T-cell (primary cell): Measurements from ENCODE around the gene DCUN1D4. TPM values are rescaled to one million over a fixed set of nuclear protein-coding genes. Genes with fewer than 3 reads are reported as not detected.

ENCODE experiments used
- ATAC-seq, 4 experiments: fragments of 200-7000 bp in 3 of 4; fragments of 150-1000 bp in 1 of 4; cut with Tn5 transposase; replicated peaks in 1 of 4; 1 replicate in 3 of 4; 2 replicates in 1 of 4; pipeline ENCODE4 v1.10.0; 2021; ENCODE audit warnings: moderate library complexity in 3 of 4, mild to moderate bottlenecking in 2 of 4, moderate number of reproducible peaks in 1 of 4
- CTCF ChIA-PET, 2 donors: fragments of 300-600 bp; sonication (Branson Sonifier 250); formaldehyde crosslinking; loops; one replicate each; lab custom pipeline; 2022; ENCODE audit warnings: antibody characterized with exemption in 2 of 2; lab: Charles Lee
- POLR2A ChIA-PET, 2 donors: fragments of 300-600 bp; sonication (Branson Sonifier 250); formaldehyde crosslinking; loops; one replicate each; lab custom pipeline; 2022; ENCODE audit warnings: antibody characterized with exemption in 2 of 2; lab: Charles Lee
- DNase-seq, 35 experiments: peaks; one replicate each; pipeline versions ENCODE4 v3.0.0 to v3.0.0-alpha.2; 2013 to 2023
- H3K27ac ChIP-seq: one replicate; pipeline ENCODE4 v1.5.1; 2013; ENCODE audit warnings: low read length
- H3K27me3 ChIP-seq, 2 experiments: replicated peaks in 1 of 2; 1 replicate in 1 of 2; 2 replicates in 1 of 2; pipeline versions ENCODE4 v1.6.1 to v1.7.0; 2013; ENCODE audit warnings: low read length in 1 of 2, mixed read lengths in 1 of 2; ENCODE audit not compliant: control insufficient read depth in 2 of 2, insufficient read depth in 2 of 2; ENCODE audit errors: extremely low read depth in 1 of 2
- H3K36me3 ChIP-seq, 2 donors: 1 replicate in 1 of 2; 2 replicates in 1 of 2; pipeline versions ENCODE4 v1.6.1 to v1.7.0; 2013; ENCODE audit warnings: low read length in 1 of 2; ENCODE audit not compliant: control insufficient read depth in 2 of 2, insufficient read depth in 1 of 2; ENCODE audit errors: extremely low read depth in 1 of 2
- H3K4me1 ChIP-seq, 2 experiments: 1 replicate in 1 of 2; 2 replicates in 1 of 2; pipeline versions ENCODE4 v1.6.1 to v1.7.0; 2013; ENCODE audit warnings: low read length in 2 of 2, mixed read lengths in 1 of 2; ENCODE audit not compliant: insufficient read depth in 2 of 2, control insufficient read depth in 1 of 2; ENCODE audit errors: extremely low read depth in 1 of 2
- H3K4me3 ChIP-seq, 2 donors: 1 replicate in 1 of 2; 2 replicates in 1 of 2; pipeline versions ENCODE4 v1.5.1 to v1.7.0; 2013; ENCODE audit warnings: mild to moderate bottlenecking in 2 of 2, low read length in 1 of 2, moderate library complexity in 1 of 2; ENCODE audit not compliant: control insufficient read depth in 1 of 2; ENCODE audit errors: extremely low read depth in 1 of 2
- H3K9me3 ChIP-seq: 2 replicates; pipeline ENCODE4 v1.7.0; 2013
- H3K27ac Mint-ChIP-seq, 2 donors: one replicate each; pipeline ENCODE4 v1.8.0; 2020 to 2021; ENCODE audit warnings: mild to moderate bottlenecking in 2 of 2, mixed read lengths in 2 of 2
- H3K27me3 Mint-ChIP-seq, 2 donors: one replicate each; pipeline ENCODE4 v1.8.0; 2021 to 2022; ENCODE audit warnings: mixed read lengths in 2 of 2
- H3K36me3 Mint-ChIP-seq: one replicate; pipeline ENCODE4 v1.8.0; 2021; ENCODE audit warnings: mixed read lengths
- H3K4me1 Mint-ChIP-seq, 3 donors: one replicate each; pipeline ENCODE4 v1.8.0; 2020 to 2022; ENCODE audit warnings: mixed read lengths in 3 of 3, mild to moderate bottlenecking in 1 of 3
- H3K4me3 Mint-ChIP-seq, 3 donors: one replicate each; pipeline ENCODE4 v1.8.0; 2020 to 2022; ENCODE audit warnings: mild to moderate bottlenecking in 3 of 3, mixed read lengths in 3 of 3, moderate library complexity in 3 of 3
- H3K9me3 Mint-ChIP-seq, 3 donors: one replicate each; pipeline ENCODE4 v1.8.0; 2020 to 2022; ENCODE audit warnings: mixed read lengths in 3 of 3
- WGBS: methylation state at CpG from one replicate; pipeline ENCODE4 v1.1.5; 2013; ENCODE audit warnings: missing lambda C conversion rate; ENCODE audit not compliant: insufficient coverage; 5-methylcytosine and 5-hydroxymethylcytosine counted together
- total RNA-seq, 35 experiments: library from RNA in 6 of 35; stranded (reverse) in 6 of 35; fragments of 120-200 nt in 1 of 35; gene quantifications; one replicate each; pipeline versions ENCODE4 v1.2.1 to v1.2.4 and lab custom pipeline; 2013 to 2026

DCUN1D4 gene
- total RNA-seq, 5 donors from 2014 or later (not counting 1 experiment from before 2014, with no cell fraction given) = 35.6 to 47.1 (median 37.3) TPM

DNA sequence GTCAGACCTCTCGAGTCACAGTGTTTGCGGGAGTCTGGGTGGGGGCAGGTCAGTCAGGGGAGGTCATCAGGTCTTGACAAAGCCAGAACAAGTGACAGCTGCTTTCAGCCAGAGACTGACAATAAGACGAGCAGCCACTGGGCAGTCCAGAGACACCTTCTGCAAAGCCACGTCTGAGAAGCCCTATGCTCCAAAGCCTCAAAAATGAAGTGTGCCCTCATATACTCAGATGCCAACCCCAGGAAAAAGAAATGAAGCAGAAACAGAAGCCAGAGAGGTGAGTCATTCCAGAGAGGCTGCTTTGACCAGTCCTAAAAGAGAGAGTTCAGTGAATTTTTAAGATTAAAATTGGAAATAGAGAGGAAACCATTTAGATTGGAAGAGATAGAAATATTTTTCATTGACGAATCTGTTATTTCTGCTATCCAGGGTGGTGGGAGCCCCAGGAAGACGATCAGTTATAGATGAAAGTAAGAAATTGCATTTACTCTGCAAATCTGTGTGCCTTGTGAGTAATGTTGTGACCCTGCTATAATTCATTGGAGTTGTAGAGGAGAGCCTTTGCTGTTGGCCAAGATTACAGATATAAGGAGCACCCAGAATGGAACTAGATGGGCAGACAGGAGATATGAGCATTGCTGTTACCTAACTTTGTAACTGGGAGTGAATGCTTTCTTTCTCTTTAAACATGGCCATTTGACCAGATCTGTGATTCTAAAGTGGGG, 99.3 kb downstream of the DCUN1D4 start:
- ATAC-seq (no peak), DNase-seq (no peak)
- Mint-ChIP-seq H3K36me3 (no peaks in the 10 kb centered on the region), H3K4me1 (no peaks in the 10 kb centered on the region), H3K9me3 (peaks cover 3 to 14% (median 4%) of the 10 kb centered on the region in 3 donors), H3K27ac (no peak overlapping the region), H3K4me3 (no peak overlapping the region), H3K27me3 (peaks cover 0 to 2% of the 10 kb centered on the region in 2 donors)
- H3K9me3 ChIP-seq = no peaks in the 10 kb centered on the region
- no peak overlapping the region for H3K27ac ChIP-seq
- POLR2A ChIA-PET = interaction anchor here in 1 of 2 donors (0.6 kb wide), 1 partner anchor 32 kb away, joined by 3 read pairs; no protein-coding TSS in a partner anchor
- H3K27me3 ChIP-seq = peaks cover 0 to 4% of the 10 kb centered on the region in 2 experiments
- no peaks in the 10 kb centered on the region for H3K4me1 ChIP-seq
- H3K36me3 ChIP-seq = no peaks in the 10 kb centered on the region
- CTCF ChIA-PET = no interaction called here
- H3K4me3 ChIP-seq = no peak overlapping the region
- 79% methylated on average over 5 of the region's 6 CpGs for WGBS

- H3K27me3 ChIP-seq = peaks cover 0 to 4% of the 10 kb centered on the region in 2 experiments
- Mint-ChIP-seq H3K9me3 (peaks cover 3 to 14% (median 4%) of the 10 kb centered on the region in 3 donors), H3K36me3 (no peaks in the 10 kb centered on the region), H3K4me1 (no peaks in the 10 kb centered on the region), H3K27ac (no peak overlapping the region), H3K27me3 (peaks cover 0 to 2% of the 10 kb centered on the region in 2 donors), H3K4me3 (no peak overlapping the region)
- no peaks in the 10 kb centered on the region for H3K36me3 ChIP-seq
- H3K27ac ChIP-seq = no peak overlapping the region
- no peaks in the 10 kb centered on the region for H3K4me1 ChIP-seq
- ATAC-seq (no peak), DNase-seq (no peak)
- no CpG with 5 or more reads among the region's 2 CpGs for WGBS
- POLR2A ChIA-PET = no interaction called here
- CTCF ChIA-PET = no interaction called here
- no peak overlapping the region for H3K4me3 ChIP-seq
- no peaks in the 10 kb centered on the region for H3K9me3 ChIP-seq
Measured at GRCh38 chr4:51942833-51943215, 99.9 kb downstream of the DCUN1D4 start.

DNA sequence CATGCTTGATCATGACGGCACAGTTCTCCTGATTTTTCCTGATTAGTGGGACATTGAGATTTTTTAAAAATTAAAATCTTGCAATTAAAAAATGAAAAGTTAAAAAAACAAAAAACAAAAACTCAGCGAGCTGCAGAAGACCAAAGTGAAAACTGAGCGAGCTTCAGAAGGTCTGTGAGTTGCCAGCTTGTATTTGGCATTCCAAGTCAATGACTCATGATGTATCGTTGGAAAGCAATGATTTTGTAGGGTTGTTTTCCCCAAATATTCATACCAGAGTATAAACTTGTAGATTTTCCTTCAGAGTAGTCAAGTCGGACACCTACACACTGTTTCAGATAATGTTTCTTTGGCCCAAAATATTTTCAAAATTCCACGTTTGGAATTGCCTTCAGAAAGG, 100.3 kb downstream of the DCUN1D4 start:
- WGBS = no CpG with 5 or more reads among the region's 6 CpGs
- Mint-ChIP-seq H3K4me3 (no peak overlapping the region), H3K9me3 (peaks cover 3 to 14% (median 4%) of the 10 kb centered on the region in 3 donors), H3K27me3 (peaks cover 0 to 2% of the 10 kb centered on the region in 2 donors), H3K27ac (no peak overlapping the region), H3K4me1 (no peaks in the 10 kb centered on the region), H3K36me3 (no peaks in the 10 kb centered on the region)
- ChIA-PET CTCF (no interaction called here), POLR2A (no interaction called here)
- no peak overlapping the region for H3K4me3 ChIP-seq
- H3K4me1 ChIP-seq = no peaks in the 10 kb centered on the region
- H3K9me3 ChIP-seq = no peaks in the 10 kb centered on the region
- H3K36me3 ChIP-seq = no peaks in the 10 kb centered on the region
- ATAC-seq = no peak
- H3K27ac ChIP-seq = no peak overlapping the region
- H3K27me3 ChIP-seq = peaks cover 0 to 4% of the 10 kb centered on the region in 2 experiments
- DNase-seq = no peak

- Histone ChIP-seq H3K4me3 (no peak overlapping the region), H3K36me3 (no peaks in the 10 kb centered on the region), H3K27me3 (no peaks in the 10 kb centered on the region), H3K9me3 (peaks cover 2% of the 10 kb centered on the region), H3K27ac (no peak overlapping the region), H3K4me1 (no peaks in the 10 kb centered on the region)
- Mint-ChIP-seq H3K27me3 (peaks cover 4 to 5% of the 10 kb centered on the region in 2 donors), H3K4me1 (no peaks in the 10 kb centered on the region), H3K9me3 (peaks cover 0 to 4% (median 0%) of the 10 kb centered on the region in 3 donors), H3K27ac (no peak overlapping the region), H3K4me3 (no peak overlapping the region), H3K36me3 (no peaks in the 10 kb centered on the region)
- POLR2A ChIA-PET = interaction anchor here in 1 of 2 donors (0.6 kb wide), 1 partner anchor 176 kb away, joined by 3 read pairs; no protein-coding TSS in a partner anchor
- no peak for ATAC-seq
- 62% methylated on average over 1 of the region's 2 CpGs for WGBS
- DNase-seq = no peak
- CTCF ChIA-PET = no interaction called here
Measured at GRCh38 chr4:51958199-51958968, 115.4 kb downstream of the DCUN1D4 start.

DNA sequence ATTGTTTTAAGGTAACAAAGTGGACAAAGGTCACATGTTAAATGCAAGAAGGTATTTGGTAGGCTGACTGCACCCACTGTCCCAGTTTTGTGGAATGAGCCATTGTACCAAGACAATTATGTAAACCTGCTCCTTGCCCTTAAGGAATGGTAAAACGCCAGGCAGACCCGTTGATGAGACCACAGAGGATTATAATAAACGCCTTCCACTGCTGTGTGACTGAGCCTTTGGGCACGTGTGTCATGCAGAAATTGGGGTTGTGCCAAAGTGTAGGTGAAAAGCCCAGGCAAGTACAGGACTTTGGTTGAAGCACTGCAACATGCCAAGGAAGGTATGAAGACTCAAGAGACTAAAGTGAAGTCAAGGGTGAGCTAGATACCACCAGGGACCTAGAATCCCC, 117.5 kb downstream of the DCUN1D4 start:
- Histone ChIP-seq H3K36me3 (no peaks in the 10 kb centered on the region), H3K9me3 (no peaks in the 10 kb centered on the region), H3K4me3 (no peak overlapping the region), H3K27me3 (no peaks in the 10 kb centered on the region), H3K4me1 (no peaks in the 10 kb centered on the region), H3K27ac (no peak overlapping the region)
- no peaks in the 10 kb centered on the region for H3K4me1 Mint-ChIP-seq
- no peak overlapping the region for H3K4me3 Mint-ChIP-seq
- H3K27me3 Mint-ChIP-seq = peaks cover 0 to 8% of the 10 kb centered on the region in 2 donors
- DNase-seq = no peak
- H3K9me3 Mint-ChIP-seq = peaks cover 0 to 4% (median 0%) of the 10 kb centered on the region in 3 donors
- ATAC-seq = no peak
- 56% methylated on average over 4 of the region's 4 CpGs for WGBS
- CTCF ChIA-PET = no interaction called here
- POLR2A ChIA-PET = no interaction called here
- no peak overlapping the region for H3K27ac Mint-ChIP-seq
- no peaks in the 10 kb centered on the region for H3K36me3 Mint-ChIP-seq

DNA sequence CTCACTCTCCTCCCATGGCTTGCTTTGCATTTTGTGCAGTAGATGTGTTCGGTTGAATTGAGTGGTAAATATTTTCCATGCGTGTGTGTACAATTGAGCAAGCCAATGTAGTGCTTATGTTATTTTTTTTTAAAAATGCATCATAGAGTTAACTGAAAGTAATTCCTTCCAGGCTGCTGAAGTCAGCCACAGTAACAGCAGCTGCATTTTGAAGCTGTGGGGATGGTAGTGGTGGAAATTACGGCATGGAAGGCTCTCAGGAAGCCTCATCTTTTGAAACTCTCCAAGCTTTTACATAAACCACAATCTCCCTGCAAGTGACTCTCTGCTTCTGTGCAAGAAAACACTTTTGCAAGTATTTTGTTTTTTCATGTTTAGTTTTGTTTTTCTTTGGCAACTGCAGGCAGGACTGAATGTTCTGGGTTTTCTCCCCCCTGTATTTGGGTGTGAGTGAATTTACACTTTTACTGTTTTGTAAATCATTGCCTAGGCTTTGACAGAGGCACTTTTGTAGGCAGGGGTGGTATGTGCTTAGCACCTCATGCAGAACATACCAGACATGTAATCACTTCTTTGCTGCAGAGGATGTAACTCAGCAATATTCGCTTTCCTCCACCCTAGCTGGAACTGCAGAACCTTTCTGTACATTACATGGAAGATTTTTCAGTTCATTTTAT, 121.0 kb downstream of the DCUN1D4 start:
- no peaks in the 10 kb centered on the region for H3K36me3 ChIP-seq
- Mint-ChIP-seq H3K36me3 (no peaks in the 10 kb centered on the region), H3K4me1 (no peaks in the 10 kb centered on the region), H3K4me3 (no peak overlapping the region), H3K27me3 (peaks cover 0 to 17% of the 10 kb centered on the region in 2 donors), H3K9me3 (peaks cover 0 to 7% (median 5%) of the 10 kb centered on the region in 3 donors), H3K27ac (no peak overlapping the region)
- no peaks in the 10 kb centered on the region for H3K4me1 ChIP-seq
- ATAC-seq (no peak), DNase-seq (no peak)
- no peaks in the 10 kb centered on the region for H3K9me3 ChIP-seq
- H3K27me3 ChIP-seq = no peaks in the 10 kb centered on the region
- no peak overlapping the region for H3K4me3 ChIP-seq
- POLR2A ChIA-PET = no interaction called here
- CTCF ChIA-PET = no interaction called here
- WGBS = no CpG with 5 or more reads among the region's 4 CpGs
- H3K27ac ChIP-seq = no peak overlapping the region
